DMS79 treated with DMSO at 0.1 percent for 48 hours (cell line): ENCODE data around the gene ACTR3C.
"Not testable (repeated sequence)": the region's sequence is repeated elsewhere in the genome, so short reads cannot be mapped to it uniquely, and the experiment has no call there.

Experiments used
- DNase-seq: peaks from one replicate; lab custom pipeline; 2025; lab: John Stamatoyannopoulos, UW

Gene ACTR3C

DNA sequence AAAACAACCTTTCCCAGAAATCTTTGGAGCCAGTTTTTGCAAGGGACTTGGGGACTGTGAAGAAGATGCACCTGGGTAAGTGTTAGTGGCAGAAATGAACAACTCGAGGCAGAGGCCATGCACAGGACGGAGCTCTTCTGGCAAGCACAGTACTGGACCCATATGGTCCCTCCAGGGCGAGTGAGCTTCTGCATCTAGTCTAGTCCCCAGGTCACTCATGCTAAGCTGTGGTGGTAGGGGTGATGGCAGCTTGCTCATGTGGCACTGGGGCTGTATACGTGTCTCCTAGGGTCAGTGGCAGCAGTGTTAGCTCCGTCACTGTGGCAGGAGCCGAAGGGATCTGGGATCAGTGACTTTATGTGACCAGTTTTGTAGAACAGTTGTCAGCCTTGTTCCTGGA lies 9.5 kb downstream of the ACTR3C start:
- no peak for DNase-seq

DNA sequence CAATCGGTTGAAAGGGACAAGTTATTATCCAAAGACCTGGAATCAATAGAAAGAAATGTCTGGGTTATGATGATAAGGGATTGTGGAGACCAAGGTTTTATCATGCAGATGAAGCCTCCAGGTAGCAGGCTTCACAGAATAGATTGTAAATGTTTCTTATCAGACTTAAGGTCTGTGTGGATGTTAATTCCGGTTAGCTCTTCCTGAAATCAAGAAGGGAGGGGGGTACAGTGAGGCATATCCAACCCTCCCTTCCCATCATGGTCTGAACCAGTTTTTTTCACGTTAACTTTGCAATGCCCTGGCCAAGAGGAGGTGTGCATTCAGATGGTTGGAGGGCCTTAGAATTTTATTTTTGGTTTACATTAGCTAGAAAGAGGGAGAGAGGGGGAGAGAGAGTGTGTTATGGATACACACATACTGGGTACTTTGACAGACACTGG lies 10.0 kb downstream of the ACTR3C start:
- DNase-seq = no peak

DNA sequence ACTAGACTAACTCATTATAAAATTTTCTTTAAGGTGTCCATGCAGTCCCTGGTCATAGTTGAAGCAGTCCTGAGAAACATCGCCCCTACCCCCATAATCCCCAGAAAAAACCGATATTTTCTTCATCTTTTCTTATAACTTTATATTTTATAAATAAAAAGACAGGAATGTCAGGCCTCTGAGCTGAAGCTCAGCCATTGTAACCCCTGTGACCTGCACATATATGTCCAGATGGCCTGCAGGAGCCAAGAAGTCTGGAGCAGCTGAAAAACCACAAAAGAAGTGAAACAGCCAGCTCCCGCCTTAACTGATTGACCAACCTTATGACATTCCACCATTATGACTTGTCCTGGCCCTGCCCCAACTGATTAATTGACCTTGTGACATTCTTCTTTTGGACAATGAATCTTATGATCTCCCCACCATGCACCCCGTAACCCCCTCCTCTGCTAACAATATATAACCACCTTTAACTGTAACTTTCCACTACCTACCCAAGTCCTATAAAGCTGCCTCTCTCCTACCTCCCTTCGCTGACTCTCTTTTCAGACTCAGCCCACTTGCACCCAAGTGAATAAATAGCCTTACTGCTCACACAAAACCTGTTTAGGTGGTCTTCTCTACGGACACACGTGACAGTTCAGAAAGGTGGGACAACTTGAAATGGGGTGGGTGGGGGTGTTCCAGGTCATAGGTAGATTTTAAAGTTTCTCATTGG lies 10.5 kb downstream of the ACTR3C start:
- DNase-seq = not testable (repeated sequence)

DNA sequence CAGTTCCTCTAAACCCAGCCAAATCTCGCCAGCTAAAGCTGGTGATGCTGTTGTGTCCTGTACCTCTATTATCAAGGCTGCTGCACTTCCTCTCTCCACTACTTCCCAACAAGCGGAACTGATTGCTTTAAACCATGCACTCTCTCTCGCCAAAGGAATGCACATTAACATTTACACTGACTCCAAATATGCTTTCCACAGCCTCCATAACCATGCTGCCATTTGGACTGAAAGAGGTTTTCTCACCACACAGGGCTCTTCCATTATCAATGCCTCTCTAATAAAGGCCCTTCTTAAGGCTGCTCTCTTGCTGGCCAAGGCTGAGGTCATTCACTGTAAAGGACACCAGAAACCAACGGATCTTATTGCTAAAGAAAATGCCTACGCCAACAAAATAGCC lies 11.6 kb downstream of the ACTR3C start:
- DNase-seq = peak; percentile 5

DNA sequence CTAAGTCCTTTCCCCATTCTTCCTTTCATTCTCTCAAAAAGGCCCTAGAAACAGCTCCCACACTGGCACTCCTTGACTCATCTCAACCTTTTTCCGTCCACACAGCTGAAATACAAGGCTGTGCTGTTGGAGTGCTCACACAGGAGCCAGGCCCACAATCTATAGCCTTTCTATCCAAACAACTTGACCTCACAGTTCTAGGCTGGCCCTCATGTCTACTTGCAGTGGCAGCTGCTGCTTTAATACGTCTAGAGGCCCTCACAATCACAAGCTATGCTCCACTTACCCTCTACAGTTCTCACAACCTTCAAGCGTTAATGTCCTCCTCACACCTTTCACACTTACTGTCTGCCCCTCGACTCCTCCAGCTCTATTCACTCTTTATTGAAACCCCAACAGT lies 12.2 kb downstream of the ACTR3C start:
- no peak for DNase-seq

DNA sequence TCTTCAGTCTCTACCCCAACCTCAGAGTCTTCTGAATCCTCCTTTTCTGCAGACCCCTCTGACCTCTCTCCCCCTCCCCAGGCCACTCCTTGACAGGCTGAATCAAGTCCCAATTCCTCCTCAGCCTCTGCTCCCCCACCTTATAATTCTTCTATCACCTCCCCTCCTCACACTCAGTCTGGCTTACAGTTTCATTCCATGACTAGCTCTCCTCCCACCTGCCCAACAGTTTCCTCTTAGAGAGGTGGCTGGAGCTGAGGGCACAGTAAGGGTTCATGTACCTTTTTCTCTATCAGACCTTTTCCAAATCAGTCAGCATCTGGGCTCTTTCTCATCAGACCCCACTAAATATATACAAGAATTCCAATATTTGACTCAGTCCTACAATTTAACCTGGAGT lies 14.8 kb downstream of the ACTR3C start:
- DNase-seq = no peak

DNA sequence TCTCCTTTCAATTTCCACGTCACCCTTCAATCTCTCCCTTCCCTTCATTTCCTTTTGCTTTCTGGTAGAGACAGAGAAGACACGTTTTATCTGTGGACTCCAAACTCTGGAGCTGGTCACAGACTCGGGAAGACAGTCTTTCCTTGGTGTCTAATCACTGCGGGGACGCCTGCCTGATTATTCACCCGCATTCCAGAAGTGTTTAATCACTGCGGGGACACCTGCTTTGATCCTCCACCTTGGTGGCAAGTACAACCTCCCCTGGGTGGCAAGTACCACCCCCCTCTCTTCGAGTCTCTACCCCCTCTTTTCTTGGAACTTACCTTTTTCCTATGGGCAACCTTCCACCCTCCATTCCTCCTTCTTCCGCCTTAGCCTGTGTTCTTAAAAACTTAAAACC lies 15.4 kb downstream of the ACTR3C start:
- no peak for DNase-seq

DNA sequence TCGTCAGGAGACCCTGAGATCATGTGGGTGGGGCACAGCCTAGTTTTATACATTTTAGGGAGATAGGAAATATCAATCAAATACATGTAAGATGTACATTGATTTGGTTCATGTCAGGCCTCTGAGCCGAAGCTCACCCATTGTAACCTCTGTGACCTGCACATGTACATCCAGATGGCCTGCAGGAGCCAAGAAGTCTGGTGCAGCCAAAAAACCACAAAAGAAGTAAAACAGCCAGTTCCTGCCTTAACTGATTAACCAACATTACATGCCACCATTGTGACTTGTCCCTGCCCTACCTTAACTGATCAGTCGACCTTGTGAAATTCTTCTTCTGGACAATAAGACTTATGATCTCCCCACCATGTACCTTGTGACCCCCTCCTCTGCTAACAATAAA lies 16.2 kb downstream of the ACTR3C start:
- DNase-seq = no peak

DNA sequence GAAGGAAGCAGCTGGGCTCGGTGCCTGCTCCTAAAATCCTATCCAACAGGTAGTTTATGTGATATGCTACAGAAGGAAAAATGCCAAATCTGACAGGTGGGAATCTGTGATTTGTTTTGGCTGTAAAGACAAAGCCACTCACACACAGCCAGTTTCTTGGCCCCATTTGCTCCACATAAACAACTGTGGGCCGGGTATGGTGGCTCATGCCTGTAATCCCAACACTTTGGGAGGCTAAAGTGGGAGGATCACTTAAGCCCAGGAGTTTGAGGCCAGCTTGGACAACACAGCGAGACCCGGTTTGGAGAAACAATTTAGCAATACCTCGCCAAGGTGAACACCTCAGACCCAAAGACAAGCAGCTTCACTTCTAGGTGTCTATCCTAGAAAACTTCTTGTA lies 17.0 kb downstream of the ACTR3C start:
- DNase-seq = not testable (repeated sequence)

DNA sequence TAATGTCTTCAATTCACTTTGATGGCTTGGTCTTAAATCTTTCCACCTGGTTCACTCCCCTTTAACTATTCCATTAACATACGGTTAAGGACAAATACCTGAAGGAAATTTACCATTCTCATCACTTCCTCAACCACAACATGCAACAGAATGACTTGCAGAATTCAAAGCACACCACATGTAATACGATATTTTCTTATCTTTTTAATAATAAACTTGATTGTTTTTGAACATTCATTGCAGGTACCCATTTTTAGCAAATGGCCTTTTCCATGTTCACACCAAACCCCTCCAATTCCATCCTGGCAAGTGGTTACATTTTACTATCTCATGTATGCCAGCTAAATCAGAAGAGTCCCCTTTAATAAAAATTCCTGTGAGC lies 17.5 kb downstream of the ACTR3C start:
- DNase-seq = not testable (repeated sequence)

DNA sequence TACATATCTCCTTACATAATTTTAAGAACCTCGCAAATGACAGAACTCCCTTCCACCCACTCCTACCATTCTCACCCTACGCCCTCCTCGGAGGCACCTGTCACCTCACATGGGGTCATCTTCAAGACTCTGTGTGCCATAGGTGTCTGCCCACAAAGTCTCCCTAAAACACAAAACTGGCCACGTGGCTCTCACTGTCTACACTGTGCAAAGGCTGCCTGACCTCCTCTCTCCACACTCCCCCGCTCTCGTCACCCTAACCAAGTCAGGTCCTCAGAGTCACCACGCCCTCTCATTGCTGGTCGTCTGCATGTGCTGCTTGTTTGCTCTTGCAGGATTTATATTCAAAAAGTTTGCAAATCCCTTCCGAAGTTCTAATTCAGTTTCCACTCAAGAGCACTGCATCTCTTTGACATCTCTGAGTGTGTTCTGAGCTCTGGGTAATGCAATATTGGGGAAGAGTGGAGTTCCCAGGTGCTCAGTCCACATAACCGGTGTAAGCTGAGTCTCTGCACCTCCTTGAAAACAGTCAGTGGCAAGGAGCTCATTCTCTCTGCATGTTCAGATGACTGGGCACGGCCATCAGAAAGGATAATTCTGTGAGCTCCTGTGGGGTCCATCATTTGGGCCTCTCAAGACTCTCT lies 18.0 kb downstream of the ACTR3C start:
- not testable (repeated sequence) for DNase-seq

DNA sequence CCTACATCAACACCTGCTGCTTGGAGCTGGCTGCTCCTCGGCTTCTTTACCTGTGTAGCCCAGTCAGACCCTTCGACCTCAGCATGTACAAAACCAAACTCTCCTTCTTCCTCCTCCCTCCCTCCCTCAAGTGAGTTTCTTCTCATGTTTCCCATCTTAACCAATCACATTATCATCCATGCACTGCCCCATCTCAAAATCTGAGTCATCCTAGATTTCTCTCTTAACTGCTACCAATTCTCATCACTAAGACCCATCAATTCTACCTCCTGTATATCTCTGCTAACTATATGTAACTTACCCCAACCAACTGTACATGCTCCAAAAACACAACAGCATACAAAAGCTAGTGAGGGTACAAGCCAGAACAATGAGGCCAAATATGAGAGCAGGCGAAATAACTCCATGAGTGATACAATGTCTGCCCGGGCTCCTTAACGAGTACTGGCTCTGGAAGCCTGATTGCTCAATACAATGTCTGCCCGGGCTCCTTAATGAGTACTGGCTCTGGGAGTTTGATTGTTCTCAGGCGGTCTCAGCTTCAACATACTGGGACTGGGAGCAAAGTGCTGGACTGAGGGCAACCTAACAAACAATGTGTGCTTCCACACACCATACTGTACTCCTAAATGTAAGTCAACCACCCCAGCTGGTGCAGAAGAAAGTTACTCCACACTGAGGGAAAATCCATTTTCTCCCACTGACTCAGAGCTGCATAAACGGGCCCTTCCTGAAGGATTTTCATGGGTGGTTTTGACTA lies 18.7 kb downstream of the ACTR3C start:
- DNase-seq = not testable (repeated sequence)

DNA sequence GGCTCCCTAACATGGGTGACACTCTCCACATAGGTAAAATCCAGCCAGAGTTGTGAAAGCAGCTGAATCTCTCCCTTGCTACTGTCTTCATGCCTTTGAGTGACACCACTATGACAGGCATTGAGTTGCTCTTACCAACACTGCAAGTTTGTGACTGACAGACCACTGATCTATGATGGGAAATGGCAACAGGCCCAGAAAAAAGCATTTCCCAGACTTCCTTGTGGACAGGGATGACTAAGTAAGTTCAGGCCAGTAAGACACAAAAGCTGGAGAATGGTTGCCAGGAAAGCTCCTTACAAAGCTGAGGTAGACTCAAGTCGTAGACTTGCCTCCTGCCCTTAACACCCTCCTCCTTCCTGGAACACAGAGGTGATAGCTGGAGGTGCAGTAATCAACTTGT lies 20.4 kb downstream of the ACTR3C start:
- DNase-seq = not testable (repeated sequence)

DNA sequence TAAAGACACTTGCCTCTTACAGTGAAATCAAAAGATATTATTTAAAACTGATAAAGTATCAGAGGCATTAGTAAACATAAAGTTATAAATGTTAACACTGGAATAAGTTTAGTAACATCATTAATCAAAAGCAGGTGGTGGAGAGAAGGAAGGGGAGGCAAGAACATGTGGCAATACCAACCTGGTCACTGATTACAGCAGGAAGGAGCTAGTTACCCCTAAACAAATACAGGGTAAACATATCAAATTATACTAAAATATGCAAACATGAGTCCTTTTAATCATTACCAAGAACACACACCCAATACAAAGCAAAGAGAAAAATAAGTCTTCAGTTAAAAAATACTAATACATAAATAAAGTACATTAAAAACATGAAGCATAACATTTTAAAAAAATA lies 25.4 kb downstream of the ACTR3C start:
- not testable (repeated sequence) for DNase-seq

DNA sequence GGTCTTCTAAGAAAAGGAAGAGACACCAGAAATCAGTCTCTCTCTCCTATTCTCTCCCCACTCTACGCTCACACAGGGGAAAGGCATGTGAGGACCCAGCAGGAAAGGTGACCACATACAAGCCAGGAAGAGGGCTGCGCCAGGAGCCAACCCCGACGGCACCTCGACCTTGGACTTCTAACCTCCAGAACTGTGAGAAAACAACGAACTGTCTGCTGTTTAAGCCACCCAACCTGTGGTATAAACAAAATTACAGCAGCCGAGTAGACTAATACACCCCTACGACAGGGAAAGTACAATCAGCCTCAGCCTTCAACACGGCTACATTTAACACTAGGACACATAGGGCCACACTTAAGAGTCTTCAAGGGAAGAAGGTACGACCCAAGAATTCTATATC lies 26.5 kb downstream of the ACTR3C start:
- DNase-seq = not testable (repeated sequence)

DNA sequence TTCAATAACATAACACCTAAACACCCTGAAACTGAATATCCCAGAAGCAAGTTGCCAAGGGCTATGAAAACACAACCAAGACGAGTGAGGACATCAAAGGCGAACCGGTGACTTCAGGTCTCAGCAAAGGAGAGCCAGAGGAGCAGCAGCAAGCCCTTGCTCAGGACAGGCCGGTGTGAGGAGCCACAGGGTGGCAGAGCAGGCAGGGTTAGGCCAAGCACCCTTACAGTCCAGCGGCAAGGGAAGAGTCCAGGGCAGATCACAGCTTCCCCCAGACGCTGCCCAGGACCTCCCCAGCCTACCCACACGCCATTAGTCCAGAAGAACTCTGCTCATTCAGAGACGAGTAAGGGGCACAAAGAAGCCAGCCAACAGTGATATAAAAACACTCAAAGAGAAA lies 27.7 kb downstream of the ACTR3C start:
- DNase-seq = not testable (repeated sequence)

DNA sequence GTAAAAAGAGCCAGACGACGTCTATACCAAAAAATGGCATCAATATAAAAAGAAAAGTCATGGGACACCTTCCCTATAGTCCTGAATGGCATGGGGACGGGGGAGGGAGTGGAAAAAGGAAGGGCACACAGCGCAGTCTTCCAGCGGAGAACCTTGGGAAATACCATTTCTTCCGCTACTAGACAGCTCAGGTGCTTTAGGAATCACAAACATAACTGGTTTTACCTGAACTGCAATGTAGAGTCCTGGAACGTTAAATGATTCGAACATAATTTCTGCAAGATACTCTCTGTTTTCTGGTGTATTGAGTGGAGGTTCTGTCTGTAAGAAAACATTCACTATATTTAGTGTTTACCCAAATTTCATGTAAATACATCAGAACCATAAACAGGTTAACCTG lies 28.3 kb downstream of the ACTR3C start:
- not testable (repeated sequence) for DNase-seq

DNA sequence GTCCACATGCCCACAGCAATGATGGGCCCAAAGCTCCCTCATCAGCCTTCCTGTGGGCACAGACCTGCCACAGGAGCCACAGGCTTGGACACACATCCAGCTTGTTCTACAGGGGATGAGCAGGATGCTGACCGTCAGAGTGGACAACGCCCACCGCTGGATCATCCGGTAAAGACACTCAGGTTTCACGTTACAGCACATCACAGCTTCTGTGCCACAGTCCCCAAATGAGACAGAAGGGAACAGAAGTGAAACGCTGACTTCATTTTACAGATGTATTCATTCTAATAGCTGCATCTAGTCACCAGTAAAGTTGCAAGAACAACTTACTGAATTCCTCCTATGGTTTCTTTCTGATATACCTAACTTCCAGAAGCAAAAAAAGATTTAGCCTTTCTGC lies 33.0 kb downstream of the ACTR3C start:
- not testable (repeated sequence) for DNase-seq

DNA sequence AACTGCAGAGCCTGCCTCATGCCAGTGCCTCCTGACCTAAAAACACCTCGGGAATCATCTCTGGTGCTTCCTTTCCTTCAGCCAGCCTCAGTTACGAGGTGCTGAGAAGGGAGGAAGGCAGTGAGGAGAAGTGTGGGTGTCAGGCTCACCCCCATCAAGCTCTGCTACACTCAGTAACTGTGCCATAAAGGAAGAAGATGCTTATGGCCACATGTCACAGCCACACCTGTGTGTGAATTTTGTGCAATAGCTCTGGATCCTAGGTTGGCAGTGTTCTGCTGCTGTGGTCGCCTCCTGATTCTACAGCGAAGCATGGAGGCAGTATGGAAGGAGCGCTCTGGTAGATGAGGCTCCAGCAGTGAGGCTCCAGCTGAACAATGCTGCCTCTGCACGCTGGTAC lies 34.5 kb downstream of the ACTR3C start:
- DNase-seq = not testable (repeated sequence)

DNA sequence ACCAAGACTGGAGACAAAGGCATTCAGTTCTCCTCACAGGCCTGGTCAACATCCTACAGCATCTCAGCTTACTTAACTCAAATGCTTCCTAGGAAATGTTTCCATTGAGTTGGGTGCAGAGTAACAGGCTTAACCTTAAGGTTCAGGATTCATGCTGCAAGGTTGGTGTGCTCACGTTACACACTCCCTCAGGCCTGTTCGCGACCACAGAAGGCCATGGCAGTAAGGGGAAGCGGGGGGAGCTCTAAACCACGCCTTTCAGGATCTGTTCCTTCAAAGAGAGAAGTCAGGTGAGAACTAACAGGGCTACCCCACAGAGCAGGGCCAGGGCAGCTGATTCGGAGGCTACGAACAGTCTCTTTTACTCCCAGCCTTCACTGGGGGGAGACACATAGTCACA lies 35.5 kb downstream of the ACTR3C start:
- DNase-seq = not testable (repeated sequence)

DNA sequence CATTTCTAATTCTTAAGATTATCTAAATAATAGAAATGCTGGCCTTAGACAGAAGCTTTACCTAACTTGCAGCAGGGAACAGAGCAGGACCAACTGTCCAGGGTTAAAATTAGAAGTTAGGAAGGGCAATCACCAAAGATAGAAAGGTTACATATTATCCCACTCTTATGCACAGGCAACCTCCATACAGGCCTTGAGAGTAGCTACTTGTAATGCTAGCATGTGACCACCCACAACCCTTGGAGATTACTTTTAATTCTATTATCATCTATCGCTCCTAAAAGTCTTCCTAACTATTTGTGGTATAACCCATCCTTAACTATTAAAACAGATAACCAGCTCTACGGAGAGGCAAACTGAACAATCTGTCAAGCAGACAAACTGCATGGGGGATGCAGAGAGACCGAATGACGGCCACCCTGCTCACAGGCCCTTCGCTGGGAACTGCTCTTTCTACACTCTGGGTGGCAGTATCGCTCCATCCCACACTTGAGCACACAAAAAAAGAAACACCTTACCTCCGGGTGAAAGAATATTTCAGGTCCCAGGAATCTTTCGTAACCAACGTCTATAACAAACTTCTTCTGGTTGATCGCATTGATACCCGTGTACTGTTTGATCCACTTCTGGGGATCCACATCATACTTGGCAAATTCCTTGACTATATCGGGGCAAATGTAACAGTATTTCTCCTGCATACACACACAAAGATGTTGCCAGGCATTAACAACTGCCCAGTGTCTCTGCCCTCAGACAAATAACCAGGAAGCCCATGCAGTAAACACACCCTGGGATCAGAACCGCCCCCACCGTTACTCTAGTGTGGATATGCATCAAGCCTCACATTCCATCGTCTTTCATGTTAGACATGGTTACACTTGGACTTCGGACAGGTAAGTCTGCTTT lies 37.2 kb downstream of the ACTR3C start:
- peak; percentile 20 for DNase-seq

DNA sequence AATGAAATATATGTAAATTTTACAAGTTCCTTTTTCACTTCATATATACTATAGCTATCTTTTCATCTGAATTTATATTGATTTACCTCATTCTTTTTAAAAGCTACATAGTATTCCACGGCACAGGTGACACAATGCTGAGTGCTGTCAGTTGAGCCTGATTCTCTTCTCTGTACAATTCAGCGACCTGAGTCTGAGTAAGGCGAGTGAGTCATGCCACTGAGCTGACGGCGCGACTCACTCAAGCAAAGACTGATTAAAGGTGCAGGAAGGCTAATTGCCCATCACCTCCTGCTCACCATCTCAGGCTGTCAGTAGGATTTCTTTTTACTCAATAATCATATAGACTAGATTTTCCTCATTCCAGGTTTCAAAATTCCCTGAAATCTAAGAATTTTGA lies 39.7 kb downstream of the ACTR3C start:
- DNase-seq = not testable (repeated sequence)
